Prostate gland (tissue), 2 donors: ENCODE data around the gene MRPL18. TPM values are rescaled to one million over a fixed set of nuclear protein-coding genes. Genes with fewer than 3 reads are reported as not detected.

Source experiments
- DNase-seq: peaks from one replicate; pipeline ENCODE4 v3.0.0-alpha.2; 2019; ENCODE audit warnings: low spot score
- H3K27ac ChIP-seq, 2 donors: fragments of 200-600 bp; sonication (generic); 2 replicates each; pipeline ENCODE4 v1.5.1; 2017 to 2019
- H3K27me3 ChIP-seq: fragments of 200-600 bp; sonication (generic); replicated peaks from 2 replicates; pipeline ENCODE4 v1.5.1; 2019; ENCODE audit not compliant: insufficient read depth
- H3K36me3 ChIP-seq, 2 donors: fragments of 200-600 bp; sonication (generic); 1 replicate in 1 of 2; 2 replicates in 1 of 2; pipeline versions ENCODE4 v1.5.1 to v1.8.1; 2017 to 2019
- H3K4me1 ChIP-seq: fragments of 200-600 bp; sonication (generic); replicated peaks from 2 replicates; pipeline ENCODE4 v1.5.1; 2019
- H3K4me3 ChIP-seq, 2 donors: fragments of 200-600 bp; sonication (generic); 2 replicates each; pipeline ENCODE4 v1.5.1; 2017 to 2019
- H3K9me3 ChIP-seq: fragments of 200-600 bp; sonication (generic); 2 replicates; pipeline ENCODE4 v1.5.1; 2017
- CTCF ChIP-seq, 4 experiments: fragments of 200-600 bp in 2 of 4; fragments of 450-650 bp in 2 of 4; sonication (generic) in 2 of 4; IDR thresholded peaks; 1 replicate in 3 of 4; 2 replicates in 1 of 4; pipeline ENCODE4 v1.5.1; 2016 to 2019; ENCODE audit warnings: antibody characterized with exemption in 4 of 4, mild to moderate bottlenecking in 2 of 4, moderate library complexity in 2 of 4
- POLR2A ChIP-seq: fragments of 450-650 bp; IDR thresholded peaks from one replicate; pipeline ENCODE4 v1.6.1; 2016; ENCODE audit warnings: antibody characterized with exemption, mild to moderate bottlenecking
- POLR2AphosphoS5 ChIP-seq: sonication (generic); formaldehyde crosslinking; IDR thresholded peaks from one replicate; pipeline ENCODE4 v1.6.1; 2017; ENCODE audit warnings: antibody characterized with exemption
- WGBS: methylation state at CpG from one replicate; pipeline ENCODE4 v1.1.5; 2018; 5-methylcytosine and 5-hydroxymethylcytosine counted together
- intact Hi-C: fragments of 100-400 bp; cut with DNase I; formaldehyde crosslinking; loops from one replicate; pipeline ENCODE4 v1.14.2; 2022
- total RNA-seq, 2 donors: library from RNA; depleted of rRNA; stranded (reverse); fragments of >200 nt; gene quantifications; one replicate each; pipeline ENCODE4 v1.1.0, GENCODE V29; 2016

The MRPL18 gene
- total RNA-seq, 2 donors from 2014 or later = 76.0 to 103 TPM

- no peaks in the 10 kb centered on the region for H3K9me3 ChIP-seq
- H3K36me3 ChIP-seq = no peaks in the 10 kb centered on the region
- H3K4me3 ChIP-seq = no peak overlapping the region
- no peaks in the 10 kb centered on the region for H3K27me3 ChIP-seq
- H3K4me1 ChIP-seq = no peaks in the 10 kb centered on the region
- no peak overlapping the region for H3K27ac ChIP-seq
- DNase-seq = no peak
- WGBS = 92% methylated on average over 9 of the region's 9 CpGs
- no peak for TF ChIP-seq CTCF (IDR thresholded peaks at IDR 0.05)
- no peak for TF ChIP-seq POLR2A
- no peak for TF ChIP-seq POLR2AphosphoS5
- intact Hi-C loops = no loop called here
Measured at GRCh38 chr6:159806021-159806458, 15.8 kb downstream of the MRPL18 start.

GRCh38 chr6:159807150-159807858, 17.0 kb downstream of the MRPL18 start:
- no peak for TF ChIP-seq CTCF (IDR thresholded peaks at IDR 0.05)
- no peak for TF ChIP-seq POLR2AphosphoS5
- no peak for TF ChIP-seq POLR2A
- intact Hi-C loops = no loop called here
- Histone ChIP-seq H3K4me3 (no peak overlapping the region), H3K36me3 (no peaks in the 10 kb centered on the region), H3K27ac (no peak overlapping the region), H3K4me1 (no peaks in the 10 kb centered on the region), H3K9me3 (no peaks in the 10 kb centered on the region), H3K27me3 (no peaks in the 10 kb centered on the region)
- 77% methylated on average over 5 of the region's 5 CpGs for WGBS
- no peak for DNase-seq

GRCh38 chr6:159808647-159809046, 18.4 kb downstream of the MRPL18 start:
- no peak overlapping the region for H3K27ac ChIP-seq
- 81% methylated on average over 6 of the region's 6 CpGs for WGBS
- DNase-seq = no peak

GRCh38 chr6:159809149-159809548, 18.9 kb downstream of the MRPL18 start:
- WGBS = 95% methylated on average over 4 of the region's 4 CpGs
- intact Hi-C loops = no loop called here
- no peak overlapping the region for H3K27ac ChIP-seq

More at GRCh38 chr6:159808647-159809046, 18.4 kb downstream of the MRPL18 start:
- H3K4me1 ChIP-seq = no peaks in the 10 kb centered on the region
- intact Hi-C loops = no loop called here
- H3K36me3 ChIP-seq = no peaks in the 10 kb centered on the region
- TF ChIP-seq POLR2A = no peak
- TF ChIP-seq CTCF (IDR thresholded peaks at IDR 0.05) = no peak
- TF ChIP-seq POLR2AphosphoS5 = no peak
- no peak overlapping the region for H3K4me3 ChIP-seq
- H3K27me3 ChIP-seq = no peaks in the 10 kb centered on the region
- no peaks in the 10 kb centered on the region for H3K9me3 ChIP-seq

More at GRCh38 chr6:159809149-159809548, 18.9 kb downstream of the MRPL18 start:
- no peaks in the 10 kb centered on the region for H3K9me3 ChIP-seq
- no peak for DNase-seq
- no peak for TF ChIP-seq POLR2AphosphoS5
- no peak for TF ChIP-seq POLR2A
- no peak for TF ChIP-seq CTCF (IDR thresholded peaks at IDR 0.05)
- no peaks in the 10 kb centered on the region for H3K27me3 ChIP-seq
- no peak overlapping the region for H3K4me3 ChIP-seq
- H3K36me3 ChIP-seq = no peaks in the 10 kb centered on the region
- H3K4me1 ChIP-seq = no peaks in the 10 kb centered on the region
